Caco-2 (cell line): ENCODE measurements around the gene ELP6. TPM values are rescaled to one million over a fixed set of nuclear protein-coding genes. Genes with fewer than 3 reads are reported as not detected.

Source experiments
- BruUV-seq: library from RNA; stranded (reverse); fragments of 400-500 nt; replicated peaks from 2 replicates; lab custom pipeline; 2021; lab: Mats Ljungman, UMichigan
- CTCF ChIA-PET: fragments of 300-600 bp; sonication (Branson Sonifier 250); formaldehyde crosslinking; loops from one replicate; lab custom pipeline; 2022; ENCODE audit warnings: antibody characterized with exemption; lab: Charles Lee
- POLR2A ChIA-PET: fragments of 300-600 bp; sonication (Branson Sonifier 250); formaldehyde crosslinking; loops from one replicate; lab custom pipeline; 2022; ENCODE audit warnings: antibody characterized with exemption; lab: Charles Lee
- DNase-seq, 2 experiments: peaks; one replicate each; pipeline versions ENCODE4 v3.0.0 to v3.0.0-alpha.2; 2020 to 2022
- H3K27me3 ChIP-seq: replicated peaks from 2 replicates; pipeline ENCODE4 v1.6.0; 2011; ENCODE audit warnings: low read length; ENCODE audit not compliant: control insufficient read depth, insufficient read depth
- H3K36me3 ChIP-seq: 2 replicates; pipeline ENCODE4 v1.5.1; 2011; ENCODE audit warnings: low read length; ENCODE audit not compliant: control insufficient read depth, insufficient read depth
- H3K4me1 ChIP-seq: fragments of 250-450 bp; sonication (Bioruptor Pico); 2 replicates; pipeline ENCODE4 v1.5.1; 2020; ENCODE audit warnings: mild to moderate bottlenecking
- H3K4me3 ChIP-seq: 2 replicates; pipeline ENCODE4 v1.5.1; 2011; ENCODE audit warnings: low read depth, mild to moderate bottlenecking, control low read depth, low read length
- H3K9me3 ChIP-seq: fragments of 250-450 bp; sonication (Bioruptor Pico); 2 replicates; pipeline ENCODE4 v1.5.1; 2020; ENCODE audit warnings: mild to moderate bottlenecking, moderate library complexity
- H3K27ac Mint-ChIP-seq: one replicate; pipeline ENCODE4 v1.8.0; 2022; ENCODE audit warnings: mixed read lengths; ENCODE audit not compliant: unreplicated experiment
- H3K27me3 Mint-ChIP-seq: one replicate; pipeline ENCODE4 v1.8.0; 2022; ENCODE audit warnings: mixed read lengths; ENCODE audit not compliant: insufficient read depth, unreplicated experiment
- H3K36me3 Mint-ChIP-seq: one replicate; pipeline ENCODE4 v1.8.0; 2022; ENCODE audit warnings: mild to moderate bottlenecking, mixed read lengths; ENCODE audit not compliant: insufficient read depth, unreplicated experiment
- H3K4me1 Mint-ChIP-seq: one replicate; pipeline ENCODE4 v1.8.0; 2022; ENCODE audit warnings: low read depth, mixed read lengths; ENCODE audit not compliant: unreplicated experiment
- H3K4me3 Mint-ChIP-seq: one replicate; pipeline ENCODE4 v1.8.0; 2022; ENCODE audit warnings: mild to moderate bottlenecking, moderate library complexity, mixed read lengths; ENCODE audit not compliant: unreplicated experiment
- H3K9me3 Mint-ChIP-seq: one replicate; pipeline ENCODE4 v1.8.0; 2022; ENCODE audit warnings: mixed read lengths; ENCODE audit not compliant: unreplicated experiment
- intact Hi-C: fragments of 100-400 bp; cut with micrococcal nuclease; formaldehyde crosslinking; loops from one replicate; pipeline ENCODE4 v1.10.0; 2022; ENCODE audit not compliant: unreplicated experiment
- total RNA-seq: library from RNA; stranded (reverse); gene quantifications from 2 replicates; pipeline ENCODE4 v1.2.3, GENCODE V29; 2022
- TF ChIP-seq, protein P1 (sequence below), 2 experiments: fragments of 200-600 bp in 1 of 2; IDR thresholded peaks; 1 replicate in 1 of 2; 2 replicates in 1 of 2; pipeline versions ENCODE4 v1.5.1 to v1.8.0; 2011 to 2022; ENCODE audit warnings: antibody characterized with exemption in 1 of 2, control low read depth in 1 of 2, inconsistent platforms in 1 of 2, low read depth in 1 of 2, low read length in 1 of 2, mild to moderate bottlenecking in 1 of 2, moderate library complexity in 1 of 2; ENCODE audit not compliant: insufficient read depth in 1 of 2, severe bottlenecking in 1 of 2, unreplicated experiment in 1 of 2

ELP6 gene
- total RNA-seq, 1 experiment from 2014 or later: 42.0 TPM

- H3K4me3 Mint-ChIP-seq: no peak overlapping the region
- TF ChIP-seq, protein P1, sequence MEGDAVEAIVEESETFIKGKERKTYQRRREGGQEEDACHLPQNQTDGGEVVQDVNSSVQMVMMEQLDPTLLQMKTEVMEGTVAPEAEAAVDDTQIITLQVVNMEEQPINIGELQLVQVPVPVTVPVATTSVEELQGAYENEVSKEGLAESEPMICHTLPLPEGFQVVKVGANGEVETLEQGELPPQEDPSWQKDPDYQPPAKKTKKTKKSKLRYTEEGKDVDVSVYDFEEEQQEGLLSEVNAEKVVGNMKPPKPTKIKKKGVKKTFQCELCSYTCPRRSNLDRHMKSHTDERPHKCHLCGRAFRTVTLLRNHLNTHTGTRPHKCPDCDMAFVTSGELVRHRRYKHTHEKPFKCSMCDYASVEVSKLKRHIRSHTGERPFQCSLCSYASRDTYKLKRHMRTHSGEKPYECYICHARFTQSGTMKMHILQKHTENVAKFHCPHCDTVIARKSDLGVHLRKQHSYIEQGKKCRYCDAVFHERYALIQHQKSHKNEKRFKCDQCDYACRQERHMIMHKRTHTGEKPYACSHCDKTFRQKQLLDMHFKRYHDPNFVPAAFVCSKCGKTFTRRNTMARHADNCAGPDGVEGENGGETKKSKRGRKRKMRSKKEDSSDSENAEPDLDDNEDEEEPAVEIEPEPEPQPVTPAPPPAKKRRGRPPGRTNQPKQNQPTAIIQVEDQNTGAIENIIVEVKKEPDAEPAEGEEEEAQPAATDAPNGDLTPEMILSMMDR (IDR thresholded peaks at IDR 0.05; ENCODE audit: insufficient read depth in 1 of 2, low read depth in 1 of 2, low read length in 1 of 2, severe bottlenecking in 1 of 2, unreplicated experiment in 1 of 2): no peak
- H3K4me1 Mint-ChIP-seq: no peaks in the 10 kb centered on the region
- intact Hi-C loops: no loop called here
- no TSS peak for BruUV-seq
- no peak for DNase-seq
- no peaks in the 10 kb centered on the region for H3K27me3 Mint-ChIP-seq
- no peak overlapping the region for H3K27ac Mint-ChIP-seq
- ChIA-PET CTCF (no interaction called here), POLR2A (no interaction called here)
- peaks cover 24% of the 10 kb centered on the region for H3K36me3 Mint-ChIP-seq
- H3K36me3 ChIP-seq: 0 out of 2 replicates have a peak, but pooled peaks cover 2% of the 10 kb centered on the region
- peaks cover 13% of the 10 kb centered on the region for H3K9me3 Mint-ChIP-seq
- no peaks in the 10 kb centered on the region for H3K27me3 ChIP-seq
- H3K4me3 ChIP-seq: no peak overlapping the region
- H3K9me3 ChIP-seq: peaks cover 4% of the 10 kb centered on the region; the same call in 1 of the 2 replicates
- peaks cover 5% of the 10 kb centered on the region; the same call in 1 of the 2 replicates for H3K4me1 ChIP-seq
Observed at GRCh38 chr3:47456984-47457383, 56.5 kb downstream of the ELP6 start.

DNA sequence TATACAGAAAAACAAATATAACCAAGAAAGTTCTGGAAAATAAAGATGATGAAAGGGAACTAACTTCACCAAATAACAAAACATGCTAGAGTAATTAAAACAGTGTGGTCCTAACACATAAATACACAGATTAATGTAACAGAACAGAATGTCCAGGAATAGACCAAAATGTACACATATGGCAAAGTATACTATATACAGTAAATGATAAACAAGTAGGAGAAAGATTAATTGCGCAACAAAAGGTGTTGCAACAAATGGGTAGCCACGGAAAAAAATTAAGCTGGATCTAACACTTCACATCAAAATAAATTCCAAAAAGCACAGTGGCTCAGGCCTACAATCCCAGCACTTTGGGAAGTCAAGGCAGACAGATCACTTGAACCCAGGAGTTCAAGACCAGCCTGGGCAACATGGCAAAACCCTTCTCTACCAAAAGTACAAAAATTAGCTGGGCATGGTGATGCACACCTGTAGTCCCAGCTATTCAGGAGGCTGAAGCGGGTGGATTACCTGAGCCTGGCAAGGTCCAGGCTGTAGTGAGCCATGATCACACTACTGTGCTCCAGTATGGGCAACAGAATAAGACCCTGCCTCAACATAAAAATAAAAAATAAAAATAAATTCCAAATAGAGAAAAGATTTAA lies 57.6 kb downstream of the ELP6 start:
- H3K36me3 ChIP-seq: 0 out of 2 replicates have a peak, but pooled peaks cover 1% of the 10 kb centered on the region
- CTCF ChIA-PET: no interaction called here
- H3K9me3 ChIP-seq: peaks cover 4% of the 10 kb centered on the region; the same call in 1 of the 2 replicates
- DNase-seq: no peak
- H3K4me3 Mint-ChIP-seq: no peak overlapping the region
- H3K4me3 ChIP-seq: no peak overlapping the region
- no peaks in the 10 kb centered on the region for H3K4me1 Mint-ChIP-seq
- intact Hi-C loops: no loop called here
- peaks cover 20% of the 10 kb centered on the region for H3K36me3 Mint-ChIP-seq
- H3K27ac Mint-ChIP-seq: no peak overlapping the region
- peaks cover 5% of the 10 kb centered on the region; the same call in 1 of the 2 replicates for H3K4me1 ChIP-seq
- no TSS peak for BruUV-seq
- POLR2A ChIA-PET: no interaction called here
- H3K9me3 Mint-ChIP-seq: peaks cover 20% of the 10 kb centered on the region
- H3K27me3 Mint-ChIP-seq: no peaks in the 10 kb centered on the region
- no peaks in the 10 kb centered on the region for H3K27me3 ChIP-seq
- TF ChIP-seq, protein P1 (IDR thresholded peaks at IDR 0.05; ENCODE audit: insufficient read depth in 1 of 2, low read depth in 1 of 2, low read length in 1 of 2, severe bottlenecking in 1 of 2, unreplicated experiment in 1 of 2): no peak

DNA sequence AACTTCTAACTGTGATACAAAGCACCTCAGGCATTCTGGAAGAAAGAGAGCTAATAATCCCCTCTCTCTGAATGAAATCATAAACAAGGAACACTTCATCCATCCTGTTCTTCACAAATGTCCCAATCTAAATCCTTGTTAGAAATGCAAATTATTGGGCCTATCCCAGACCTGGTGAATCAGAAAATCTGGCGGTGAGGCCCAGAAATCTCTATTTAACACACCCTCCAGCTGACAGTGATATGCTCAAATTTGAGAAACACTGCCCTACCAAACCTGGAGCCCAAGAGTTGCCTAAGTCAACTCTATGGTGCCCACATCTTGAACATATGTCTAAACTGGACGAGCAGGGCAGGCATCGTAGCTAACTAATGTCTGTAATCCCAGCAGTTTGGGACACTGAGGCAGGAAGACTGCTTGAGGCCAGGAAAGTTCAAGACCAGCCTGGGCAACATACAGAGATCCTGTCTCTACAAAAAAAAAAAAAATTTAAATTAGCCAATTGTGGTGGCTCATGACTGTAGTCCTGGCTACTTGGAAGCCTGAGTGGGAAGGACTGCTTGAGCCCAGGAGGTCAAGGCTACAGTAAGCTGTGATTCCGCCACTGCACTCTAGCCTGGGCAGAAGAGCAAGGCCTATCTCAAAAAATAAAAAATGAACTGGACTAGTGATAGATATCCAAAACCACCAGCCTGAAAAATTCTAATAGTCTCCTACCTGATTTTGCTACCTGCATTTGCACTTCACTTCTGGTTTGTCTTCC lies 60.9 kb downstream of the ELP6 start:
- Histone ChIP-seq H3K4me3 (no peak overlapping the region), H3K9me3 (no peaks in the 10 kb centered on the region), H3K36me3 (no peaks in the 10 kb centered on the region), H3K4me1 (peaks cover 5% of the 10 kb centered on the region; the same call in 1 of the 2 replicates), H3K27me3 (no peaks in the 10 kb centered on the region)
- peaks cover 14% of the 10 kb centered on the region for H3K36me3 Mint-ChIP-seq
- no peaks in the 10 kb centered on the region for H3K27me3 Mint-ChIP-seq
- no peak overlapping the region for H3K4me3 Mint-ChIP-seq
- H3K4me1 Mint-ChIP-seq: no peaks in the 10 kb centered on the region
- H3K27ac Mint-ChIP-seq: no peak overlapping the region
- no peak for DNase-seq
- no TSS peak for BruUV-seq
- TF ChIP-seq, protein P1 (IDR thresholded peaks at IDR 0.05; ENCODE audit: insufficient read depth in 1 of 2, low read depth in 1 of 2, low read length in 1 of 2, severe bottlenecking in 1 of 2, unreplicated experiment in 1 of 2): no peak
- ChIA-PET POLR2A (no interaction called here), CTCF (interaction anchor here (0.6 kb wide), 1 partner anchor 37 kb away, joined by 4 read pairs; no protein-coding TSS in a partner anchor)
- peaks cover 22% of the 10 kb centered on the region for H3K9me3 Mint-ChIP-seq
- intact Hi-C loops: no loop called here
